ENCODE results near the gene ABT1. TPM values are rescaled to one million over a fixed set of nuclear protein-coding genes. Genes with fewer than 3 reads are reported as not detected.

Gene ABT1
- total RNA-seq, 1 donor from 2014 or later = 7.4 TPM

GRCh38 chr6:26569433-26569764, 27.4 kb upstream of the ABT1 start:
- no peak for ATAC-seq (ENCODE audit: poor library complexity)
- intact Hi-C loops (cut with DNase I) = no loop called here

GRCh38 chr6:26570027-26570809, 26.5 kb upstream of the ABT1 start:
- DNase-seq (no peak), ATAC-seq (ENCODE audit: poor library complexity) (no peak)
- intact Hi-C loops (cut with DNase I) = no loop called here

More at GRCh38 chr6:26569433-26569764, 27.4 kb upstream of the ABT1 start:
- DNase-seq = no peak

GRCh38 chr6:26571592-26572296, 25.0 kb upstream of the ABT1 start:
- peak; percentile 64 for DNase-seq
- intact Hi-C loops (cut with DNase I) = no loop called here
- ATAC-seq (ENCODE audit: poor library complexity) = peak; percentile 82

GRCh38 chr6:26575494-26575939, 21.2 kb upstream of the ABT1 start:
- DNase-seq (no peak), ATAC-seq (ENCODE audit: poor library complexity) (no peak)
- intact Hi-C loops (cut with DNase I) = no loop called here

GRCh38 chr6:26576407-26576843, 20.3 kb upstream of the ABT1 start:
- intact Hi-C loops (cut with DNase I) = no loop called here
- ATAC-seq (ENCODE audit: poor library complexity) = no peak
- no peak for DNase-seq

GRCh38 chr6:26576929-26577719, 19.6 kb upstream of the ABT1 start:
- DNase-seq (no peak), ATAC-seq (ENCODE audit: poor library complexity) (peak; percentile 50)
- intact Hi-C loops (cut with DNase I) = no loop called here

- DNase-seq (no peak), ATAC-seq (ENCODE audit: poor library complexity) (no peak)
- intact Hi-C loops (cut with DNase I) = no loop called here
Observed at GRCh38 chr6:26577720-26578072, 19.1 kb upstream of the ABT1 start.

GRCh38 chr6:26578279-26578678, 18.5 kb upstream of the ABT1 start:
- DNase-seq = no peak
- intact Hi-C loops (cut with DNase I) = no loop called here
- no peak for ATAC-seq (ENCODE audit: poor library complexity)

GRCh38 chr6:26578741-26579140, 18.0 kb upstream of the ABT1 start:
- no peak for ATAC-seq (ENCODE audit: poor library complexity)
- no peak for DNase-seq
- intact Hi-C loops (cut with DNase I) = no loop called here

GRCh38 chr6:26581164-26581915, 15.4 kb upstream of the ABT1 start:
- intact Hi-C loops (cut with DNase I) = no loop called here
- ATAC-seq (ENCODE audit: poor library complexity) (no peak), DNase-seq (no peak)

GRCh38 chr6:26588965-26589364, 7.8 kb upstream of the ABT1 start:
- DNase-seq (no peak), ATAC-seq (ENCODE audit: poor library complexity) (no peak)
- intact Hi-C loops (cut with DNase I) = no loop called here

GRCh38 chr6:26592649-26593048, 4.1 kb upstream of the ABT1 start:
- no peak for DNase-seq
- ATAC-seq (ENCODE audit: poor library complexity) = no peak
- intact Hi-C loops (cut with DNase I) = loop anchor here (5.0 kb wide), 1 partner anchor 250 kb away; no protein-coding TSS in a partner anchor

GRCh38 chr6:26593278-26594130, 3.2 kb upstream of the ABT1 start:
- ATAC-seq (ENCODE audit: poor library complexity) = no peak
- intact Hi-C loops (cut with DNase I) = loop anchor here (5.0 kb wide), 1 partner anchor 251 kb away; no protein-coding TSS in a partner anchor
- DNase-seq = no peak

GRCh38 chr6:26594131-26594498, 2.6 kb upstream of the ABT1 start:
- intact Hi-C loops (cut with DNase I) = loop anchor here (5.0 kb wide), 1 partner anchor 252 kb away; no protein-coding TSS in a partner anchor
- no peak for DNase-seq
- ATAC-seq (ENCODE audit: poor library complexity) = no peak

GRCh38 chr6:26594730-26595632, 1.8 kb upstream of the ABT1 start:
- intact Hi-C loops (cut with DNase I) = loop anchor here (5.0 kb wide), 1 partner anchor 253 kb away; no protein-coding TSS in a partner anchor
- ATAC-seq (ENCODE audit: poor library complexity) = no peak
- DNase-seq = no peak

GRCh38 chr6:26595669-26596269, 984 bp upstream of the ABT1 start:
- peak; percentile 93 for ATAC-seq (ENCODE audit: poor library complexity)
- DNase-seq = peak; percentile 97
- intact Hi-C loops (cut with DNase I) = no loop called here
